HEK293 (cell line): ENCODE results near the gene NXPH1.

Experiments
- CTCF ChIA-PET: fragments of 350-600 bp; formaldehyde crosslinking; extraction: SDS; loops from one replicate; lab custom pipeline; 2021; ENCODE audit warnings: antibody characterized with exemption; lab: Yijun Ruan, JAX
- POLR2A ChIA-PET: fragments of 300-600 bp; formaldehyde crosslinking; extraction: SDS; loops from one replicate; lab custom pipeline; 2020; ENCODE audit warnings: antibody characterized with exemption, inconsistent platforms; lab: Yijun Ruan, JAX
- H3K27ac ChIP-seq: fragments of 200-500 bp; sonication (Bioruptor generic); 2 replicates; pipeline ENCODE4 v1.5.1; 2014; ENCODE audit warnings: low read depth, low read length, control low read depth, inconsistent platforms; ENCODE audit errors: extremely low read depth
- H3K36me3 ChIP-seq, 2 experiments: fragments of 200-500 bp in 1 of 2; sonication (Bioruptor generic) in 1 of 2; 1 replicate in 1 of 2; 2 replicates in 1 of 2; pipeline ENCODE4 v1.5.1; 2014 to 2017; ENCODE audit warnings: inconsistent platforms in 2 of 2, low read length in 2 of 2; ENCODE audit not compliant: control insufficient read depth in 2 of 2, insufficient read depth in 1 of 2
- H3K4me1 ChIP-seq: fragments of 200-500 bp; sonication (Bioruptor generic); 2 replicates; pipeline ENCODE4 v1.5.1; 2014; ENCODE audit warnings: mild to moderate bottlenecking, low read length, inconsistent platforms; ENCODE audit not compliant: control insufficient read depth, insufficient read depth
- H3K4me3 ChIP-seq: 2 replicates; pipeline ENCODE4 v1.5.1; 2011; ENCODE audit warnings: low read depth, mild to moderate bottlenecking, control low read depth, low read length, moderate library complexity
- H3K9me3 ChIP-seq: fragments of 200-500 bp; sonication (Bioruptor generic); 2 replicates; pipeline ENCODE4 v1.5.1; 2014; ENCODE audit warnings: low read depth, low read length, inconsistent platforms; ENCODE audit not compliant: control insufficient read depth, insufficient read depth
- BCL6B ChIP-seq: fragments of 450-650 bp; formaldehyde crosslinking; IDR thresholded peaks from 2 replicates; pipeline ENCODE4 v1.5.1; 2017; ENCODE audit warnings: missing biosample characterization, missing genetic modification characterization
- HOXD13 ChIP-seq: sonication (generic); formaldehyde crosslinking; IDR thresholded peaks from 2 replicates; pipeline ENCODE4 v1.8.0; 2022; ENCODE audit warnings: missing genetic modification reagents, borderline replicate concordance
- KLF10 ChIP-seq: fragments of 450-650 bp; IDR thresholded peaks from 2 replicates; pipeline ENCODE4 v1.5.1; 2018; ENCODE audit warnings: missing biosample characterization, mild to moderate bottlenecking, missing genetic modification characterization
- KLF7 ChIP-seq: fragments of 450-650 bp; formaldehyde crosslinking; IDR thresholded peaks from 2 replicates; pipeline ENCODE4 v1.5.1; 2016; ENCODE audit warnings: missing biosample characterization, missing genetic modification characterization, borderline replicate concordance
- MEIS1 ChIP-seq: sonication (generic); formaldehyde crosslinking; IDR thresholded peaks from 2 replicates; pipeline ENCODE4 v1.8.1; 2022; ENCODE audit warnings: missing genetic modification reagents, mild to moderate bottlenecking, borderline replicate concordance
- SCRT1 ChIP-seq: fragments of 450-650 bp; formaldehyde crosslinking; IDR thresholded peaks from 2 replicates; pipeline ENCODE4 v1.5.1; 2016; ENCODE audit warnings: missing biosample characterization, missing genetic modification characterization, borderline replicate concordance
- ZBTB17 ChIP-seq: fragments of 450-650 bp; formaldehyde crosslinking; IDR thresholded peaks from 2 replicates; pipeline ENCODE4 v1.5.1; 2016; ENCODE audit warnings: missing biosample characterization, missing genetic modification characterization
- ZNF2 ChIP-seq: fragments of 450-650 bp; formaldehyde crosslinking; IDR thresholded peaks from 2 replicates; pipeline ENCODE4 v1.5.1; 2016; ENCODE audit warnings: missing biosample characterization, missing genetic modification characterization
- ZNF239 ChIP-seq: fragments of 450-650 bp; formaldehyde crosslinking; IDR thresholded peaks from 2 replicates; pipeline ENCODE4 v1.5.1; 2016; ENCODE audit warnings: missing biosample characterization, missing genetic modification characterization
- ZNF274 ChIP-seq, 2 experiments: fragments of 200-500 bp in 1 of 2; fragments of 450-650 bp in 1 of 2; sonication (Bioruptor generic) in 1 of 2; formaldehyde crosslinking in 1 of 2; IDR thresholded peaks; 2 replicates each; pipeline versions ENCODE4 v1.5.1 to v1.6.1; 2014 to 2016; ENCODE audit warnings: borderline replicate concordance in 1 of 2, inconsistent platforms in 1 of 2, low read length in 1 of 2, missing biosample characterization in 1 of 2, missing genetic modification characterization in 1 of 2
- ZNF292 ChIP-seq: fragments of 450-650 bp; formaldehyde crosslinking; IDR thresholded peaks from 2 replicates; pipeline ENCODE4 v1.5.1; 2016; ENCODE audit warnings: low read depth, missing biosample characterization, missing genetic modification characterization, borderline replicate concordance
- ZNF37A ChIP-seq: fragments of 450-650 bp; IDR thresholded peaks from 2 replicates; pipeline ENCODE4 v1.5.1; 2018; ENCODE audit warnings: missing biosample characterization, missing genetic modification characterization
- ZNF514 ChIP-seq: fragments of 450-650 bp; formaldehyde crosslinking; IDR thresholded peaks from 2 replicates; pipeline ENCODE4 v1.5.1; 2016; ENCODE audit warnings: missing biosample characterization, missing genetic modification characterization
- ZNF658 ChIP-seq: fragments of 450-650 bp; formaldehyde crosslinking; IDR thresholded peaks from 2 replicates; pipeline ENCODE4; 2016; ENCODE audit warnings: missing biosample characterization, missing genetic modification characterization
- ZNF785 ChIP-seq: fragments of 450-650 bp; formaldehyde crosslinking; IDR thresholded peaks from 2 replicates; pipeline ENCODE4 v1.5.1; 2016; ENCODE audit warnings: missing biosample characterization, missing genetic modification characterization
- TF ChIP-seq, protein P1 (sequence below): fragments of 450-650 bp; formaldehyde crosslinking; optimal IDR thresholded peaks from 2 replicates; pipeline ENCODE3; 2016; ENCODE audit warnings: missing biosample characterization, mild to moderate bottlenecking, missing genetic modification characterization
- TF ChIP-seq, protein P2 (sequence below): fragments of 450-650 bp; formaldehyde crosslinking; IDR thresholded peaks from 2 replicates; pipeline ENCODE4 v1.5.1; 2016; ENCODE audit warnings: missing biosample characterization, missing genetic modification characterization
- TF ChIP-seq, protein P3 (sequence below): fragments of 450-650 bp; IDR thresholded peaks from 2 replicates; pipeline ENCODE4 v1.5.1; 2018; ENCODE audit warnings: missing biosample characterization, missing genetic modification characterization

The NXPH1 gene

GRCh38 chr7:8581842-8582241, 148.4 kb downstream of the NXPH1 start (continued):
- TF ChIP-seq, protein P1, sequence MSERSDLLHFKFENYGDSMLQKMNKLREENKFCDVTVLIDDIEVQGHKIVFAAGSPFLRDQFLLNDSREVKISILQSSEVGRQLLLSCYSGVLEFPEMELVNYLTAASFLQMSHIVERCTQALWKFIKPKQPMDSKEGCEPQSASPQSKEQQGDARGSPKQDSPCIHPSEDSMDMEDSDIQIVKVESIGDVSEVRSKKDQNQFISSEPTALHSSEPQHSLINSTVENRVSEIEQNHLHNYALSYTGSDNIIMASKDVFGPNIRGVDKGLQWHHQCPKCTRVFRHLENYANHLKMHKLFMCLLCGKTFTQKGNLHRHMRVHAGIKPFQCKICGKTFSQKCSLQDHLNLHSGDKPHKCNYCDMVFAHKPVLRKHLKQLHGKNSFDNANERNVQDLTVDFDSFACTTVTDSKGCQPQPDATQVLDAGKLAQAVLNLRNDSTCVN: no peak
- TF ChIP-seq BCL6B: no peak
- no peak for TF ChIP-seq ZNF658 (tag by site-specific recombination)

DNA sequence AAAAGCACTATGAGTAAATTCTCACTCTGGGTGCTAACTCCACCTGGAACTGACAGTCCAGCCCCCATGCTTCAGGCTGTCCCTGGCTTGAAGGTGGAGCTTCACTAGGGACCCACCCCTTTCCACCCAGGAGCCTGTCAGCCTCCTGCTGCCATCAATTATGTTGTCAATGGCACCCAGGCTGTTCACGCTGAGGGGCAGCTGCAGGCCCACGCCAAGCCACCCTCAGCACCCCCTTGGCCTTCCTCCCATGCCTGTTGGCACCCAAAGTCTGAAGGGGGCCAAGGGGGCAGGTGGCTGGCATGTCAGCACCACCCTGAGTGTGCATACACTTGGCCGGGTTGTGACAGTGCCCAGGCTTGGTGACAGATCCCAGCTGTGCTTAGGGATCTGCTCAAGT, 149.3 kb downstream of the NXPH1 start:
- H3K4me1 ChIP-seq: no peaks in the 10 kb centered on the region
- no peak overlapping the region for H3K4me3 ChIP-seq
- ChIA-PET CTCF (no interaction called here), POLR2A (no interaction called here)
- no peaks in the 10 kb centered on the region for H3K9me3 ChIP-seq
- no peak overlapping the region for H3K27ac ChIP-seq
- no peaks in the 10 kb centered on the region for H3K36me3 ChIP-seq
- TF ChIP-seq, protein P2, sequence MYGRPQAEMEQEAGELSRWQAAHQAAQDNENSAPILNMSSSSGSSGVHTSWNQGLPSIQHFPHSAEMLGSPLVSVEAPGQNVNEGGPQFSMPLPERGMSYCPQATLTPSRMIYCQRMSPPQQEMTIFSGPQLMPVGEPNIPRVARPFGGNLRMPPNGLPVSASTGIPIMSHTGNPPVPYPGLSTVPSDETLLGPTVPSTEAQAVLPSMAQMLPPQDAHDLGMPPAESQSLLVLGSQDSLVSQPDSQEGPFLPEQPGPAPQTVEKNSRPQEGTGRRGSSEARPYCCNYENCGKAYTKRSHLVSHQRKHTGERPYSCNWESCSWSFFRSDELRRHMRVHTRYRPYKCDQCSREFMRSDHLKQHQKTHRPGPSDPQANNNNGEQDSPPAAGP (tag by site-specific recombination): no peak
- TF ChIP-seq KLF7: no peak
- no peak for TF ChIP-seq SCRT1 (tag by site-specific recombination)
- TF ChIP-seq ZNF274 (IDR thresholded peaks at IDR 0.05; ENCODE audit: low read length): no peak
- TF ChIP-seq ZNF274 (tag by site-specific recombination; IDR thresholded peaks at IDR 0.05; ENCODE audit: borderline replicate concordance): no peak
- TF ChIP-seq, protein P3, sequence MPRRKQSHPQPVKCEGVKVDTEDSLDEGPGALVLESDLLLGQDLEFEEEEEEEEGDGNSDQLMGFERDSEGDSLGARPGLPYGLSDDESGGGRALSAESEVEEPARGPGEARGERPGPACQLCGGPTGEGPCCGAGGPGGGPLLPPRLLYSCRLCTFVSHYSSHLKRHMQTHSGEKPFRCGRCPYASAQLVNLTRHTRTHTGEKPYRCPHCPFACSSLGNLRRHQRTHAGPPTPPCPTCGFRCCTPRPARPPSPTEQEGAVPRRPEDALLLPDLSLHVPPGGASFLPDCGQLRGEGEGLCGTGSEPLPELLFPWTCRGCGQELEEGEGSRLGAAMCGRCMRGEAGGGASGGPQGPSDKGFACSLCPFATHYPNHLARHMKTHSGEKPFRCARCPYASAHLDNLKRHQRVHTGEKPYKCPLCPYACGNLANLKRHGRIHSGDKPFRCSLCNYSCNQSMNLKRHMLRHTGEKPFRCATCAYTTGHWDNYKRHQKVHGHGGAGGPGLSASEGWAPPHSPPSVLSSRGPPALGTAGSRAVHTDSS (tag by site-specific recombination): no peak
- no peak for TF ChIP-seq MEIS1 (CRISPR knock-in tag)
- TF ChIP-seq HOXD13: no peak

- H3K27ac ChIP-seq: no peak overlapping the region
- no peaks in the 10 kb centered on the region for H3K9me3 ChIP-seq
- no peaks in the 10 kb centered on the region for H3K4me1 ChIP-seq
- POLR2A ChIA-PET: no interaction called here
- no peak overlapping the region for H3K4me3 ChIP-seq
- no peaks in the 10 kb centered on the region for H3K36me3 ChIP-seq
- CTCF ChIA-PET: no interaction called here
- TF ChIP-seq ZNF239: no peak
- no peak for TF ChIP-seq ZNF37A (tag by site-specific recombination)
- TF ChIP-seq ZNF292: no peak
- TF ChIP-seq ZNF514: no peak
- TF ChIP-seq ZBTB17 (tag by site-specific recombination): no peak
- no peak for TF ChIP-seq ZNF2 (tag by site-specific recombination)
- TF ChIP-seq ZNF785: no peak
- no peak for TF ChIP-seq KLF10
- TF ChIP-seq, all 188 proteins: peak for 0
Observed at GRCh38 chr7:8585591-8585990, 152.2 kb downstream of the NXPH1 start.
